ENCODE measurements around the gene COQ7.

The COQ7 gene

GRCh38 chr16:19086322-19087199 lies 19.1 kb downstream of the COQ7 start:
- peak; percentile 87 for DNase-seq

DNA sequence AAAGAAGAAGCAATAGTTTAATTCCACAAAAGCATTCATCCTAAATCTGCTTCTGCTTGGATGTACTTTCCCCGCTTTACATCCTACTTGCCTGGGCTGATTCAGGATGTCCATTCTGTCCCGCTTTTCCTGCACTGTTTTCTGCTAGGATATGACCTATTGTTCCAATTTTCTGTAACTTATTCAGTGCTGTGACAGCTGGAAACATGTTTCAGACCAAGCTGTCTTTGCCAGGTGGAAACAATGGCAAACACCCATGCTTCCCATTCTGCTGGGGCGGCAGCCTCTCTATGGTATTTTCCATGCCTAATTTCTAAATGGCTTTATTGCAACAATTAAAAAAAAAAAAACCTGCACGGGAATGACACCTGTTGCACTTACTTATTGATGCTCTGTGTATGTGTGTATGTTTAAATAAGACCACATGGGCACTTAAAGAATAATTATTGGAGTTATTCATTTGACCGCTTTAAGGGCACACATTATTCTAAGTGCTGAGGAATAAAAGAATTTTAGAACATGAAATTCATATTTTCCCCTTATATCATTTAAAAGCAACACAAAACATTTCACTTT lies 21.0 kb downstream of the COQ7 start:
- DNase-seq = no peak

DNA sequence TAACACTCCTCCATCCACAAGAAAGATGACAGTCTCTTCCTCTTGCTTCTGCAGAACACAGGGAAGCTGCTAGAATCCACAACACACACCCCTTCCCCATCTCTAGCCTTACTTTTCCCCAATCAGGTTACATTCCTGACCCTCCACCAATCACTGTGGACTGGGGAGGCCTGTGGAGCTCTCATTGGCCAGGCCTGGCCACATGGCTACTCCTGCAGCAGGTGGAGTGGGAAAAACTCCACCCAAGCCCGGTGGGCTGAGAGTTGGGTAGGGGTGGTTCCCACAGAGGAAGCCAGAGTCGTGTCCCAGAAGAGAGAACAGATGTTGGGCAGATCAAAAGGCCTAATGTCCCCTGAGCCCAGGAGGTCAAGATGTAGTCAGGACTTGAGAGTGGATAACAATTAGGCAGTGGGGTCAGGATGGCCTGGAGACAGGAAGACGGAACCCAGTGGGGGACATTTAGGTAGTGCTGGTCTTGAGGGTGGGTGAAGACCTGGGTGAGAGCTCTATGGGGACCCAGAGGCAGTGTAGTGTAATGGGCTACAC lies 22.1 kb downstream of the COQ7 start:
- no peak for DNase-seq

- no peak for DNase-seq
Measured at GRCh38 chr16:19090916-19091315, 23.5 kb downstream of the COQ7 start.

- no peak for DNase-seq
Measured at GRCh38 chr16:19092653-19093410, 25.4 kb downstream of the COQ7 start.

GRCh38 chr16:19093631-19094541 lies 26.5 kb downstream of the COQ7 start:
- DNase-seq = no peak

DNA sequence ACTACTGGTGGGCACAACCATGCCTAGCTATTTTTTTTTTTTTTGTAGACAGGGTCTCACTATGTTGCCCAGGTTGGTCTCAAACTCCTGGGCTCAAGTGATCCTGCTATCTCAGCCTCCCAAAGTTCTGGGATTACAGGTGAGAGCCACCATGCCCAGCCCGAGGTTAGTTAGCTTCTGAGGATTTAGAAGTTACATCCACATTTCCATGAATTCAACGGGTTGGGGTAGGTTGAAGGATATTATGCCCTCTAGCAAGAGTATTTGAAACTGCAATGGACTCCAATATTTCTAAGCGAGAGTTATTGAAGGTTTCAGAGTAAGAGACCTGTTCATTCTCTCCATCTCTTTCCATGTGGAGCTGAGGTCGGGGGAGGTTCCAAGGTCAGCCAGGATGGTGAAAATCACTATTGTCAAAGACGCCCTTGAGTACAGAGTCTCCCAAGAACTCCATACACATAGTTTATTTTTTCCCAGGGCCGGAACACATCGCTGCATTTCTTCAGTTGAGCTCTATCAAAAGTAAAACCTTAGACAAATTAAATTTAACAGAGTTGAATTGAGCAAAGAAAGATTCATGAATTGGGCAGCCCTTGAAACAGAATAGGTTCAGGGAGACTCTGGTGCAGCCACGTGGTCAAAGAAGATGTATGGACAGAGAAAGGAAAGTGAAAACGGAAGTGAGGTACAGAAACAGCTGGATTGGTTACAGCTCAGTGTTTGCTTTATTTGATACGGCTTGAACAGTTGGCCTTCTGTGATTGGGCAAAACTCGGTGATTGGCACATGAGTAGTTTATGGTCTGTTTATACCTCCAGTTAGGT lies 27.3 kb downstream of the COQ7 start:
- DNase-seq = peak; percentile 44

DNA sequence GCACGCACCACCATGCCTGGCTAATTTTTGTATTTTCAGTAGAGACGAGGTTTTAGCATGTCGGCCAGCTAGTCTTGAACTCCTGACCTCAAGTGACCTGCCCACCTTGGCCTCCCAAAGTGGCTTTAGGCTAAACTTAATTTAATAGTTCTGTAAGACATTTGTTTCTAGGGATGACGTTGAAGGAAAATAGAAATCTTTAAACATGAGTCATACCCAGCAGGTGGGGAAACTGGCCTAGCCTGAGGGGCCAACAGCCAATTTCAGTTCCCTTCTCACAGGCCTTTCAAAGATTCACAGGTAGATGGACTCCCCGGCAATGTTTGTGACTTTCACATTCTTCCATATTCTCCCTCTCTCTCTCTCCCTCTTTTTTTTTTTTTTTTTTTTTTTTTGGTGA lies 28.2 kb downstream of the COQ7 start:
- no peak for DNase-seq

DNA sequence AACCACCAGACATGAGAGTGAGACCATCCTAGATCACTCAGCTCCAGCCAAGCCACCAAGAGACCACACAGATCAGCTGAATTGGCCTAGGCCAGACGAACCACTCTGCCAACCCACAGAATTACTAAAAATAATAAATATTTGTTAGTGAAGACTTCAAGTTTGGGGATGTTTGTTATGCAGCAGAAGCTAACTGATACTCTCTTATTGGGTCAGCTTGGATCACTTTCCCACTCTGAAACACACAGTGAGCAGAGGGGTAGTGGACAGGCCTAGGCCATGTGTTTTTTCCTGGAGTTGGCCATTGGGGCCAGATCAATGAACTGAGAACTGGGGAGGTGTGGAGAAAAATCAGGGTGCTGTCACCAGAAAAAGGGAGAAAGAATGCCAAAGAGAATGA lies 30.8 kb downstream of the COQ7 start:
- DNase-seq = no peak

DNA sequence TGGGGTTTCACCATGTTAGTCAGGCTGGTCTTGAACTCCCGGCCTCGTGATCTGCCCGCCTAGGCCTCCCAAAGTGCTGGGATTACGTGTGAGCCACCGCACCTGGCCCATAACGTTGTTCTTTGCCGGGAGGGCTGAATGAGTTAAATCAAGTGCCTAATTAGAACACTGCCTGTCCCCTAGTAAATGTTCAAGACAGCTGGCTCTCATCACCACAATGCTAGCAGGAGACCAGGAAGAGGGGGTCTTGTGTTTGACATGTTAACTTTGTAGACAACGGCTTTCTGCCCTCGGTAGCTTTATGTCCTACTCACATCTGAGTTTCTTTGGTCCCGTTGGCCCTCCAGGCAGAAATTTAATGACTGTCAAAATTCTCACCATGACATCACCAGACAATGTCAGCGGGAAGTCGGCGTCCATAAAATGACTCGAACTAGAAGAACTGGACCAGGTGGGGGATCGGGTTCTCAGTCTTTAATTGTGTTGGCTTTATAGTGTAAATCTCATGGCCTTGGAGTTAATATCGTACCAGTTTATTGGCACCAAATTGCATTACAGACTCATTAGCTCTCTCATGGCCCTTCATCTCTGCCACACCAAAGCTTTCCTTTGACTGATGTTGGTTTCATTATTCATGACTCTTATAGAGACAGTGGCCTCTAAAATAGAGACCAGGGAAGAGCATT lies 34.9 kb downstream of the COQ7 start:
- no peak for DNase-seq

GRCh38 chr16:19104607-19105006 lies 37.2 kb downstream of the COQ7 start:
- no peak for DNase-seq

DNA sequence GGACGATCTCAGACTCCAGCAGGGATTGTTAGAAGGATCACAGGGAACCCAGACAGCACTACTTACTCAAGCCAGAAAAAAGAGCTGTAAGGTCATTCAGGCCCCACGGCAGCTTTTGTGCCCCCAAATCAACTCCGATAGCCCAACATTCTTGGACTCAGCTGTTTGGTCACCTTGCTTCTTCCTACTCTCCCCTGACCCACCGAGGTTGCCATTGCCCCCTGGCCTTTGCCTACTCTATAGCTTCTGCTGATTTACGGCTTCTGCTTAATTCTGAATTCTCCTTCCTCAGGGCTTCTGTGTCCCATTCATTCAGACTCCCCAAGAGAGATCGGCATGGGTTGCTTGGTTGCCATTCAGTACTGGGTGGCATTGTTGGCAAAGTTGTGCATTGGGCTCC lies 37.7 kb downstream of the COQ7 start:
- DNase-seq = no peak

DNA sequence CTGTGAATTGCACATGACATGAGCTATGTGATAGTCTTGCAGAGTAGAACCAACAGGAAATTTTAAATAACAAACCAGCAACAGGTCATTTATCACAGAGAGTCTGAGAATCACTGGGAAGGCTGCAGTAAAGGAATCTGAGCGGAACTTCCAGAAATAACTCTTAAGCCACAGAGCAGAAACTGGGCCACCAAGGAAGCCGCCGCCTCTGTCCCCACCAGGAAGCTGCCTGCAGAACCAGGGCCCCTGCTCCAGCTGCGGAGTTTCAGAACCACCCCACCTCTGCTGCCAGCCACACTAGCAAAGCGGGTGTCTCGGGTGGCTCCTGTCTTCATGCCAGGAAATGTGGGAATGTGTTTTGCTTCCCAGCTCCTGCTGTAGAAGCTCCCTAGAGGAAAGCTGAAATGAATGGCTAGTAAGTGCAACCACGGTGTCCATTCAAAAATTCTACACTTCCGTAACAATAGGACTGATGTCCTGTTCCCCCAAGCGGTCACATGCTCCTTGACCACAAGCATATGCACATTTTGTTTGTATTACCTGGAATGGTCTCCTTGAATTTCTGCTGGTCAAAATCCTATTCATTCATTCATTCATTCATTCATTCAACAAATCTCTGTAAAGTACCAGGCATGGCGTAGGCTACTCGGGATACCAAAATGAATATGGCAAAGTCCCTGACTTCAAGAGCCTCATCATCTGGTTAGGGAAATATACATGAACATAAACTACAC lies 38.6 kb downstream of the COQ7 start:
- DNase-seq = no peak

- no peak for DNase-seq
Measured at GRCh38 chr16:19106625-19107020, 39.2 kb downstream of the COQ7 start.

- DNase-seq = no peak
Measured at GRCh38 chr16:19108409-19109287, 41.2 kb downstream of the COQ7 start.

- no peak for DNase-seq
Measured at GRCh38 chr16:19109288-19109664, 41.9 kb downstream of the COQ7 start.

DNA sequence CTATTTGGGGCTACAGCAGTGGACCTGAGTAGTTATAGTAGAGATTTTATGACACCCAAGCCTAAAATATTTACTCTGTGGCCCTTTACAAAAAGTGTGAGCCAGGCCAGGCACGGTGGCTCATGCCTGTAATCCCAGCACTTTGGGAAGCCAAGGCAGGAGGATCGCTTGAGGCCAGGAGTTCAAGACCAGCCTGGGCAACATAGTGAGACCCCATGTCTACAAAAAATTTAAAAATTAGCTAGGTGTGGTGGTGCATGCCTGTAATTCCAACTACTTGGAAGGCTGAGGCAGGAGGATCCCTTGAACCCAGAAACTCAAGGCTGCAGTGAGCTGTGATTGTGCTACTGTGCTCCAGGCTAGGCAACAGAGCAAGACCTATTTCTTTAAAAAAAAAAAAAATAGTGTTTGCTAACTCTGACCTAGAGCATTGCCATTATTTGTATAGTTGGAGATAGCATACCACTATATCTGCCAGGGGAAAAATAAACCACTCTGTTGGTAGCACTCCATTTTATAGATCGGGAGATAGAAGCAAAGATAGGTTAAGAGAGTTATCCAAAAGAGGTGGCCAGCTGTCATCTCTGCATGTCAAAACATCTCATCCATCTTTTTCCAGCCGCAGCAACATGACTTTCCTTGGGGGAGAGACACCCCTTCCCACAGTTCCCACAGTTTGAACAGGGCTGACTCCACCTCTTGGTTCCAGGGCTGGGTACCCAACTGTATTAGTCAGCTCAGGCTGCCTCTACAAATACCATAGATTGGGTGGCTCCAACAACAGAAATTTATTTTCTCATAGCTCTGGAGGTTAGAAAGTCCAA lies 43.3 kb downstream of the COQ7 start:
- no peak for DNase-seq

DNA sequence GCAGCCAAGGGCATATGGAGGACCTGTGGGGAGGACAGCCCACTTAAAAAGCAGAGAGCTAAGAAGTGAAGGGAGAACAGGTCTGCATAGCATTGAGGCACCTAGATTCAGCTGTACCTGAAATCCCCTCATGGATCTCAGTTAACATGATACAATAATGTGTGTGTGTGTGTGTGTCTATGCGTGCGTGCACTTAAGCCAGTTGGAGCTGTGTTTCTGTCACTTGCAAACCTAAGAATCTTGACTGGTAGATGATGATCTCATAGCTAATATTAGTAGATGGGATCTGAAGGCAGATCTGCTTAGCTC lies 44.6 kb downstream of the COQ7 start:
- DNase-seq = no peak
